ENCODE data around the gene SYDE2. TPM values are rescaled to one million over a fixed set of nuclear protein-coding genes. Genes with fewer than 3 reads are reported as not detected.
"Not testable (repeated sequence)": the region's sequence is repeated elsewhere in the genome, so short reads cannot be mapped to it uniquely, and the experiment has no call there.

SYDE2 gene
- total RNA-seq, 1 donor from 2014 or later, result 56.8 TPM

- DNase-seq (ENCODE audit: low spot score), result no peak
These were observed 26.3 kb downstream of the SYDE2 start for GRCh38 chr1:85174503-85174902.

- DNase-seq (ENCODE audit: low spot score), result no peak
These were observed 28.0 kb downstream of the SYDE2 start for GRCh38 chr1:85172684-85173337.

GRCh38 chr1:85171721-85172120, 29.1 kb downstream of the SYDE2 start:
- DNase-seq (ENCODE audit: low spot score), result no peak

DNA sequence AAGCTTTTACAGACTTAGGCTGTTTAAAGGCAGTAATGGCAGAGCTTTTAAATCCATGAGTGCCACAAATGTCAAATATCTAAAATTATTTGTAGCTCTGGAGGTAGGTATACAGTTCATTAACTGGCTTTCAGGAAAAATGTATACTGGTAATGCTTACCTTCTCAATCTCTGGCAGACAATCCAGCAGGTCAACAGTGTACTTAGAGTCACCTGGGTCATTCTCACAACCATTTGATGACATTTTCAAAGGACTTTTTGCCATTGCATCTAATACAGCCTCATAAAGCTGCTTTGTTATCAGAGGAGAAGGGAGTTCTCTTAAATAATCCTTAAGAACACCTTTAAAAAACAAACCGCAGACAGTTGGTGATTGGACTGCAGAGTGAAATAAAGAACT, 31.9 kb downstream of the SYDE2 start:
- DNase-seq (ENCODE audit: low spot score), result no peak

- no peak for DNase-seq (ENCODE audit: low spot score)
These were observed 34.5 kb downstream of the SYDE2 start for GRCh38 chr1:85166351-85166750.

DNA sequence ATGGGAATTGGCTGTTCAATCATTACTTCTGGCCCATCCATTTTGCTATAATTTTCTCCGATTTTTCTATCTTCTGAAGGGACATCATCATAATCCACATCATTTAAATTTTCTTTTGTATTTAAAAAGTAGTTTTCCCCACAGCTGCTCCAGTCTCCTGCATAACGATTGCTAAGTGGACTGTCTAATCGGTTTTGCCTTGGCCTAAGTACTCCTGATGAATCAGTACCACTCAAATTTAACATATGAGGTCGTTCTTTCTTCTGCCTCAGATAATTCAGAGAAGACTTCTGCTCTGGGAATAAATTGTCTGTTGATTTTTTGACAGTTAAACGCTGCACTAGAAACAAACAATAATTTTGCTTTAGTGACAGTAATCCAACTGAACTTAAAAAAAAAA, 41.9 kb downstream of the SYDE2 start:
- DNase-seq (ENCODE audit: low spot score), result no peak

GRCh38 chr1:85157436-85157835, 43.4 kb downstream of the SYDE2 start:
- DNase-seq (ENCODE audit: low spot score), result no peak

GRCh38 chr1:85153149-85153891, 47.5 kb downstream of the SYDE2 start:
- DNase-seq (ENCODE audit: low spot score), result no peak

- DNase-seq (ENCODE audit: low spot score), result no peak
These were observed 49.4 kb downstream of the SYDE2 start for GRCh38 chr1:85151446-85151845.

DNA sequence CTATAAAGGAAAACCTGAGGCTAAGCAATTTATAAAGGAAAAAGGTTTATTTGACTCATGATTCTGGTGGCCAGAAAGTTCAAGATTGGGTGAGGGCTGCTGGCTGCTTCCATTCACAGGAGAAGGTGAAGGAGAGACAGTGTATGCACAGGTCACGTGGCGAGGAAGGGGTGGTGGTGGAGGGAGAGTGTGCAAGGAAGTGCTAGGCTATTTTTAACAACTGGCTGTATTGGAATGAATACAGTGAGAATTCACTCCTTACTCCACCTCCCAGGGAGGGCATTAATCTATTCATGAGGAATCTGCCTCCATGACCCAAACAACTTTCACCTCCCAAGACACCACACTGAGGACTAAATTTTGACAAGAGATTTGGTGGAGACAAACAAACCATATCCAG, 51.0 kb downstream of the SYDE2 start:
- no peak for DNase-seq (ENCODE audit: low spot score)

DNA sequence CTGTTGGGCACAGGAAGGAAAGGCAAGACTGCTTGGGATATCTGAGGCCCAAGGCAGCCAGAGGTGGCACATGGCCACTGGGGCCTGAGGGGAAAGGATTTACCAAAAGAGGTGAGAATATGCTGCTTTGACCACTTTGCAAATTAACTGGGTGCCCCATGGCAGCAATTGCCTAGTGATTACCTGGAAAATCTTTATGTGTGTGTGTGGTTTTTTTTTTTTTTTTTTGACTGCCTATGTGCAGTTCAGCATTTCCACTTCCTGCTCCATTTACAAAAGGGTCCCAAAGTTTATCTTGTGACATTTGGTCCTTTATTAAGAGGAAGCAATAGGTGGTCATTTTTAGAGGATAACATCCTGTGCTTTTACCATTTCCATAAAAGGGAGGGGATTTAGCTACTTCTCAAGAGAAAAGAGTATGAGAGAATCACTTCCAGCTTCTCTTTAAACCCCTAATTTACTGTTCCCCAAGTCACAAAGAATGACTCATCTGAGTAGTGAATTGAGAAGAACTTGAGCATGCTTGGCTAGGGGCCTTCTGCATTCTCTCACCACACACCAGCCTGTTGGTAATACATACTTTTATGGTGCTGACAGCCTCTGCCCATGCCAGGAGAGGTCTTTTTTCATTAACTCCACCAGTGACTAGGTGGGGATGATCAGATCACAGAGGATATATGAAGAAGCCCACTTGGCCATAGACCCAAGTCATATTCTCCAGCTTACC, 52.1 kb downstream of the SYDE2 start:
- no peak for DNase-seq (ENCODE audit: low spot score)

DNA sequence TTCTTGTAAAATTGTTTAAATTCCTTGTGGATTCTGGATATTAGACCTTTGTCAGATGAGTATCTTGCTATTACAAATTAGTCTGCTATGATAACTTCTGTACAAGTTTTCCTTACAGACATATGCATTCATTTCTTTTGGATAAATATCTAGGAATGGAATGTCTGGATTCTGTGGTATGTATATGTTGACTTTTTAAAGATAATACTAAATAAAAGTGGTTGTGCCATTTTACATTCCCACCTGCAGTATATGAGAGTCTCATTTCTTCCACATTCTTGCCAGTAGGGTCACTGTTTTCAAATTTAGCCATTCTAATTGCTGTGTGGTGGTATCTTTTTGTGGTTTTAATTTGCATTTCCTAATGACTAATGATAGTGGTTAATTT, 53.9 kb downstream of the SYDE2 start:
- DNase-seq (ENCODE audit: low spot score), result no peak

GRCh38 chr1:85146298-85146971, 54.4 kb downstream of the SYDE2 start:
- not testable (repeated sequence) for DNase-seq (ENCODE audit: low spot score)

DNA sequence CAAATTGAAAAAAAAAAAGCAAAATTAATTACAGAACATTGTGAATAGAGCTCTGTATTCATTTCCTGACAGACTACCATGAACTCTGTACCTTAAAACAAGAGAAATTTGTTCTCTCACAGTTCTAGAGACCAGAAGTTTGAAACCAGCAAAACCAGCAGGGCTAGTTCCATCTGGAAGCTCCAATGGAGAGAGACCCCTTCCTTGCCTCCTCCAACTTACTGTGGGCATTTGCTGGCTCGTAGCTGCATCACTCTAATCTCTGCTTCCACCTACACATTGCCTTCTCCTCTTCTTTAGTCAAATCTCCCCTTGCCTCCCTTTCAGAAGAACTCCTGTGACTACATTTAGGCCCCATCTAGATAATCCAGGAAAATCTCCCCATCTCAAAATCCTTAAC, 56.5 kb downstream of the SYDE2 start:
- no peak for DNase-seq (ENCODE audit: low spot score)

DNA sequence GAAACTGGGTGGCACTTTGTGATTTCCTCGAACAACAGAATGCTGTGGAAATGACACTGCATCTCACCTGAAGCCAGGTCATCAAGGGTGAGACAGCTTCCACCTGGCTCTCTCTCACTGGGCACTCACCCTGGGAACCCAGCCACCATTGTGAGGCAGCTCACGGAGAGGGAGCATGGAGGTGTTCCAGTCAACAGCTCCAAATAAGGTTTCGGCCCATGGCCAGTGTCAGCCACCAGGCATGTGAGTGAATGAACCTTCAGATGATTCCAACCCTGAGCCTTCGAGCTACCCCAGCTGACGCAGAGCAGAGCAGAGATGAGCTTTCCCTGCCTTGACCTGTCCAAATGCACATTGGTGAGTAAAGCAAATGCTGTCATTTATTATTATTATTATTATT, 58.1 kb downstream of the SYDE2 start:
- DNase-seq (ENCODE audit: low spot score), result no peak

DNA sequence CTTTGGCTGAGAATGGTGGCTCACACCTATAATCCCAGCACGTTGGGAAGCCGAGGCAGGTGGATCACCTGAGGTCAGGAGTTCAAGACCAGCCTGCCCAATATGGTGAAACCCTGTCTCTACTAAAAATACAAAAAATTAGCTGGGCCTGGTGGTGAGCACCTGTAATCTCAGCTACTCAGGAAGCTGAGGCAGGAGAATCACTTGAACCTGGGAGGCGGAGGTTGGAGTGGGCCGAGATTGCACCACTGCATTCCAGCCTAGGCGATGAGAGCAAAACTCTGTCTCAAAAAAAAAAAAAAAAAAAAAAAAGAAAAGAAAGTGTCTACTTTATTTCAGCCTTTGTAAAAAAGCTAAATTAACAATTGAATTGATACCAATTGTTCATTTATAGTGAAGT, 62.4 kb downstream of the SYDE2 start:
- not testable (repeated sequence) for DNase-seq (ENCODE audit: low spot score)

- DNase-seq (ENCODE audit: low spot score), result no peak
These were observed 63.2 kb downstream of the SYDE2 start for GRCh38 chr1:85137660-85138059.

- no peak for DNase-seq (ENCODE audit: low spot score)
These were observed 65.4 kb downstream of the SYDE2 start for GRCh38 chr1:85135392-85135798.

- DNase-seq (ENCODE audit: low spot score), result no peak
These were observed 66.0 kb downstream of the SYDE2 start for GRCh38 chr1:85134583-85135391.

DNA sequence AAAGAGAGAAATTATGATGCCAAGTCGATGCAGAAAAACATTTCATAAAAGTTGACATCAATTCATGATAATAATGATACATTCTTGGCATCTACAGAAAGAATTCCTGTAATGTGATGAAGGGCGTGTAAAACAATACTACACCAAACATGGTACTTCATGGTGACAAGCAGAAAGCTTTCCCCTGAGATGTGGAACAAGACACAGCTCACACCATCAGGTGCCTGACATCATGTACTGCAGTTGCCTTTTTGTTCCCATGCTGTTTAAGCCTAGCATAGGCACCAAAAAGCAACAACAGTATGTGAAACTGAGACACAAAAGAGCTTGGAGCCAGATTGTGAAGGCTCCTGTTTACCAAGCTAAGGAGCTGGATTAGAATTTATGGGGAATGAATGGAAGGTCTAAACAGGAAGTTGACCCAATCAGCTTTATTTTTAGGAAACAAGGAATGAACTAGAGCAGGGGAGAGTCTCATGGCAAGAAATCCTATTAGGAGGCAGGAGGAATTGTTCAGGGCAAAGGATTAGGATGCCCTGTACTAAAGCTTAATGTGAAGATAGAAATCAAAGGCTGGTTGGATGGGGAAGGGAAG, 67.2 kb downstream of the SYDE2 start:
- DNase-seq (ENCODE audit: low spot score), result no peak
